Liver (tissue), 3 donors: ENCODE results near the gene ENTPD8.

Experiments used
- CTCF ChIP-seq: fragments of 150-350 bp; IDR thresholded peaks from 2 replicates; pipeline ENCODE4 v1.5.1; 2017; ENCODE audit warnings: improper control_type of control experiment, low read depth, low read length; ENCODE audit not compliant: missing input control
- GABPA ChIP-seq, 2 donors: IDR thresholded peaks in 1 of 2; conservative IDR thresholded peaks in 1 of 2; 2 replicates each; pipeline ENCODE4 v1.6.1; 2016; ENCODE audit warnings: antibody characterized with exemption in 2 of 2, mild to moderate bottlenecking in 1 of 2, moderate library complexity in 1 of 2
- HNF4A ChIP-seq, 2 donors: conservative IDR thresholded peaks; 2 replicates each; pipeline ENCODE4 v1.6.1; 2016; ENCODE audit warnings: antibody characterized with exemption in 2 of 2, mild to moderate bottlenecking in 2 of 2
- RAD21 ChIP-seq, 2 donors: IDR thresholded peaks; 2 replicates each; pipeline ENCODE4 v1.6.1; 2016; ENCODE audit warnings: antibody characterized with exemption in 2 of 2, mild to moderate bottlenecking in 2 of 2
- RXRA ChIP-seq, 2 donors: IDR thresholded peaks; 2 replicates each; pipeline ENCODE4 v1.6.1; 2017 to 2018; ENCODE audit warnings: antibody characterized with exemption in 2 of 2, mild to moderate bottlenecking in 1 of 2
- TAF1 ChIP-seq: conservative IDR thresholded peaks from 2 replicates; pipeline ENCODE4 v1.6.1; 2016; ENCODE audit warnings: antibody characterized with exemption, mild to moderate bottlenecking
- YY1 ChIP-seq: IDR thresholded peaks from 2 replicates; pipeline ENCODE4 v1.6.1; 2016; ENCODE audit warnings: antibody characterized with exemption, mild to moderate bottlenecking
- TF ChIP-seq, protein P1 (sequence below): IDR thresholded peaks from 2 replicates; pipeline ENCODE4 v1.6.1; 2016; ENCODE audit warnings: antibody characterized with exemption, mild to moderate bottlenecking
- TF ChIP-seq, protein P2 (sequence below): IDR thresholded peaks from 2 replicates; pipeline ENCODE4 v1.6.1; 2016; ENCODE audit warnings: antibody characterized with exemption
- TF ChIP-seq, protein P3 (sequence below): IDR thresholded peaks from 2 replicates; pipeline ENCODE4 v1.6.1; 2016; ENCODE audit warnings: antibody characterized with exemption
- donor health status: healthy.
- donor health status: healthy.

GRCh38 chr9:137455359-137455991 lies 14.3 kb upstream of the ENTPD8 start:
- TF ChIP-seq CTCF (no peak), YY1 (no peak), RAD21 (IDR thresholded peaks at IDR 0.05) (no peak), TAF1 (no peak), GABPA (IDR thresholded peaks at IDR 0.05 in 1 of 2, conservative IDR thresholded peaks at IDR 0.05 in 1 of 2) (no peak), HNF4A (conservative IDR thresholded peaks at IDR 0.05) (no peak), RXRA (IDR thresholded peaks at IDR 0.05) (no peak)
- TF ChIP-seq, protein P1, sequence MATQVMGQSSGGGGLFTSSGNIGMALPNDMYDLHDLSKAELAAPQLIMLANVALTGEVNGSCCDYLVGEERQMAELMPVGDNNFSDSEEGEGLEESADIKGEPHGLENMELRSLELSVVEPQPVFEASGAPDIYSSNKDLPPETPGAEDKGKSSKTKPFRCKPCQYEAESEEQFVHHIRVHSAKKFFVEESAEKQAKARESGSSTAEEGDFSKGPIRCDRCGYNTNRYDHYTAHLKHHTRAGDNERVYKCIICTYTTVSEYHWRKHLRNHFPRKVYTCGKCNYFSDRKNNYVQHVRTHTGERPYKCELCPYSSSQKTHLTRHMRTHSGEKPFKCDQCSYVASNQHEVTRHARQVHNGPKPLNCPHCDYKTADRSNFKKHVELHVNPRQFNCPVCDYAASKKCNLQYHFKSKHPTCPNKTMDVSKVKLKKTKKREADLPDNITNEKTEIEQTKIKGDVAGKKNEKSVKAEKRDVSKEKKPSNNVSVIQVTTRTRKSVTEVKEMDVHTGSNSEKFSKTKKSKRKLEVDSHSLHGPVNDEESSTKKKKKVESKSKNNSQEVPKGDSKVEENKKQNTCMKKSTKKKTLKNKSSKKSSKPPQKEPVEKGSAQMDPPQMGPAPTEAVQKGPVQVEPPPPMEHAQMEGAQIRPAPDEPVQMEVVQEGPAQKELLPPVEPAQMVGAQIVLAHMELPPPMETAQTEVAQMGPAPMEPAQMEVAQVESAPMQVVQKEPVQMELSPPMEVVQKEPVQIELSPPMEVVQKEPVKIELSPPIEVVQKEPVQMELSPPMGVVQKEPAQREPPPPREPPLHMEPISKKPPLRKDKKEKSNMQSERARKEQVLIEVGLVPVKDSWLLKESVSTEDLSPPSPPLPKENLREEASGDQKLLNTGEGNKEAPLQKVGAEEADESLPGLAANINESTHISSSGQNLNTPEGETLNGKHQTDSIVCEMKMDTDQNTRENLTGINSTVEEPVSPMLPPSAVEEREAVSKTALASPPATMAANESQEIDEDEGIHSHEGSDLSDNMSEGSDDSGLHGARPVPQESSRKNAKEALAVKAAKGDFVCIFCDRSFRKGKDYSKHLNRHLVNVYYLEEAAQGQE: no peak
- TF ChIP-seq, protein P2, sequence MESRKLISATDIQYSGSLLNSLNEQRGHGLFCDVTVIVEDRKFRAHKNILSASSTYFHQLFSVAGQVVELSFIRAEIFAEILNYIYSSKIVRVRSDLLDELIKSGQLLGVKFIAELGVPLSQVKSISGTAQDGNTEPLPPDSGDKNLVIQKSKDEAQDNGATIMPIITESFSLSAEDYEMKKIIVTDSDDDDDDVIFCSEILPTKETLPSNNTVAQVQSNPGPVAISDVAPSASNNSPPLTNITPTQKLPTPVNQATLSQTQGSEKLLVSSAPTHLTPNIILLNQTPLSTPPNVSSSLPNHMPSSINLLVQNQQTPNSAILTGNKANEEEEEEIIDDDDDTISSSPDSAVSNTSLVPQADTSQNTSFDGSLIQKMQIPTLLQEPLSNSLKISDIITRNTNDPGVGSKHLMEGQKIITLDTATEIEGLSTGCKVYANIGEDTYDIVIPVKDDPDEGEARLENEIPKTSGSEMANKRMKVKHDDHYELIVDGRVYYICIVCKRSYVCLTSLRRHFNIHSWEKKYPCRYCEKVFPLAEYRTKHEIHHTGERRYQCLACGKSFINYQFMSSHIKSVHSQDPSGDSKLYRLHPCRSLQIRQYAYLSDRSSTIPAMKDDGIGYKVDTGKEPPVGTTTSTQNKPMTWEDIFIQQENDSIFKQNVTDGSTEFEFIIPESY: no peak
- TF ChIP-seq, protein P3, sequence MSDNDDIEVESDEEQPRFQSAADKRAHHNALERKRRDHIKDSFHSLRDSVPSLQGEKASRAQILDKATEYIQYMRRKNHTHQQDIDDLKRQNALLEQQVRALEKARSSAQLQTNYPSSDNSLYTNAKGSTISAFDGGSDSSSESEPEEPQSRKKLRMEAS: no peak
